ENCODE results near the gene MPZL2. TPM values are rescaled to one million over a fixed set of nuclear protein-coding genes. Genes with fewer than 3 reads are reported as not detected.

The MPZL2 gene
- total RNA-seq, 1 experiment from 2014 or later, result 1.2 TPM

DNA sequence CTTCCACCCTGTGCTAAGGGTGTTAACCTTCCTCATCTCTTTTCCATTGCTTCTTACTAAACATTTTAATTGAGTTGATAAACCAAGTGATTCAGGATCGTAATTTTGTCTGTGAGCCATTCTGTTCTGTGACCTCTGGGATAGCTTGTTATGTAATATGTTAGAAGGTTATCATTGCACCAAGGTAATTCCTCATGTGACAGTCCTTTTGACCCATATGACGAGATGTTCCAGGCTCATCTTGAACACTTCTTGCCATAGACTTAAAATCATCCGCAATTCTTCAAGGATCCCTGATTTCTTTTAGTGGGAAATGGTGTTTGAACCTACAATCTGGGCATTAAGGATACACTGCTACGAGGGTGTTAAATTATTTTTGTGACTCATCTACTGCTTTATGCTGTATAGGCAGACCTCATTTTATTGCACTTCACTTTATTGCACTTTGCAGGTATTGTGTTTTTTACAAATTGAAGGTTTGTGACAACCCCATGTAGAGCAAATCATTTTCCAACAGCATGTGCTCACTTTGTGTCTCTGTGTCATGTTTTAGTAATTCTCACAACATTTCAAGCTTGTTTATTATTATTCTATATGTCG, 19.0 kb upstream of the MPZL2 start (continued):
- no peak for TF ChIP-seq CTCF (IDR thresholded peaks at IDR 0.05)
- TF ChIP-seq, protein P1, sequence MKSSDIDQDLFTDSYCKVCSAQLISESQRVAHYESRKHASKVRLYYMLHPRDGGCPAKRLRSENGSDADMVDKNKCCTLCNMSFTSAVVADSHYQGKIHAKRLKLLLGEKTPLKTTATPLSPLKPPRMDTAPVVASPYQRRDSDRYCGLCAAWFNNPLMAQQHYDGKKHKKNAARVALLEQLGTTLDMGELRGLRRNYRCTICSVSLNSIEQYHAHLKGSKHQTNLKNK (CRISPR knock-in tag; IDR thresholded peaks at IDR 0.05), result no peak

DNA sequence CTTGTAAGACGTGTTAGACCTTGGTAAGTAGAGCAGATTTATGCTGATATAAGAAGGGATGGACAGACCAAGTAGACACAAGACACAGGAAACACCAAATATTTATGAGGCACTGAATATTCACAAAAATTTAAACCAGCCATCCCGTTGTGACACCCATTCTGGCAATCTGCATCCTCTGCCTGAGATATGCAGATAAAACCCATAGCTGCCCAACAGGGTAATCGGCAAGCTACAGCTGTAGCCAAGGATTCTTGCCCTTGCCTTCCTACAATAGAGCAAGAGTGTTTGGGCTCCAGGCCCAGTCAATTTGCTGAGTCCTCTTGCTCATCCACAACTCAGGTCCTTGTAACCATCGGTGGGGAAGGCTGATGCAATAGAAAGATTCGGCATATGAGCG, 18.5 kb upstream of the MPZL2 start:
- Mint-ChIP-seq H3K4me1 (no peaks in the 10 kb centered on the region), H3K36me3 (no peaks in the 10 kb centered on the region), H3K27ac (no peak overlapping the region), H3K4me3 (no peak overlapping the region), H3K27me3 (ENCODE audit: low read depth) (peaks cover 18% of the 10 kb centered on the region), H3K9me3 (no peaks in the 10 kb centered on the region)
- DNase-seq (ENCODE audit: low spot score) (no peak), ATAC-seq (no peak)
- ChIA-PET CTCF (interaction anchor here (1.3 to 3.4 kb wide), 3 partner anchors 13 to 112 kb away, joined by 3 to 9 read pairs (median 3); no protein-coding TSS in a partner anchor), POLR2A (no interaction called here)
- TF ChIP-seq, protein P2, sequence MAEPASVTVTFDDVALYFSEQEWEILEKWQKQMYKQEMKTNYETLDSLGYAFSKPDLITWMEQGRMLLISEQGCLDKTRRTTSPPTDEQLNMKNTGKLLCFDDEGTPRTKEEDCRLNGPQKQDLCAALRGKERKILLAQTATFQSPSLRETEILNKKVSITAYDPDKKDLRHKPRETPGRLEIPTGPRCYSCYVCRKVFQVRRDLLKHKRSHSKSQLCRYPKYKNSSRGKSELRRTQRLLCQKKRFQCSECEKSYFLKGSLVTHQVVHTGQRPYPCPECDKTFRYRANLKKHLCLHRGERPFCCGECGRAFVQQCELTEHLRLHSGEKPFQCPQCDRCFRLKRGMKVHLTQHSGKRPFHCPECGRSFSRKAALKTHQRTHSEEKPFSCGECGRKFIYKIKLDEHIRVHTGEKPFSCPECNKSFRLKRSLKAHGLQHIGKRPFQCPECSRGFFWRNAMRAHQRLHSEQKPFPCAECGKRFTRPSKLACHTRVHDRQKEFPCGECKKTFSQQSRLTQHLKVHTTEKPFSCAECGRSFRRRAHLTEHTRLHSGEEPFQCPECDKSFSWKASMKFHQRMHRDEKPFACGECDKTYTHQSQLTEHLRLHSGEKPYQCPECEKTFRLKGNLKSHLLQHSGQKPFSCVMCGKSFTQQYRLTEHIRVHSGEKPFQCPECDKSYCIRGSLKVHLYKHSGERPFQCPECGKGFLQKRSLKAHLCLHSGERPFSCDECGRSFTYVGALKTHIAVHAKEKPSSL (CRISPR knock-in tag; conservative IDR thresholded peaks at IDR 0.05), result no peak
- TF ChIP-seq PRDM15 (CRISPR knock-in tag; IDR thresholded peaks at IDR 0.05), result no peak
- TF ChIP-seq E2F1 (CRISPR knock-in tag; IDR thresholded peaks at IDR 0.05), result no peak
- TF ChIP-seq, protein P3, sequence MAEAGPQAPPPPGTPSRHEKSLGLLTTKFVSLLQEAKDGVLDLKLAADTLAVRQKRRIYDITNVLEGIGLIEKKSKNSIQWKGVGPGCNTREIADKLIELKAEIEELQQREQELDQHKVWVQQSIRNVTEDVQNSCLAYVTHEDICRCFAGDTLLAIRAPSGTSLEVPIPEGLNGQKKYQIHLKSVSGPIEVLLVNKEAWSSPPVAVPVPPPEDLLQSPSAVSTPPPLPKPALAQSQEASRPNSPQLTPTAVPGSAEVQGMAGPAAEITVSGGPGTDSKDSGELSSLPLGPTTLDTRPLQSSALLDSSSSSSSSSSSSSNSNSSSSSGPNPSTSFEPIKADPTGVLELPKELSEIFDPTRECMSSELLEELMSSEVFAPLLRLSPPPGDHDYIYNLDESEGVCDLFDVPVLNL (CRISPR knock-in tag; IDR thresholded peaks at IDR 0.05; ENCODE audit: borderline replicate concordance, low read depth), result no peak
- TF ChIP-seq NR3C1 (CRISPR knock-in tag; conservative IDR thresholded peaks at IDR 0.05; ENCODE audit: low read depth), result no peak
- TF ChIP-seq CREB1 (CRISPR knock-in tag; IDR thresholded peaks at IDR 0.05), result no peak
- TF ChIP-seq MXD4 (CRISPR knock-in tag; IDR thresholded peaks at IDR 0.05; ENCODE audit: borderline replicate concordance), result no peak
- TF ChIP-seq MYBL2 (CRISPR knock-in tag; IDR thresholded peaks at IDR 0.05), result no peak
- TF ChIP-seq ERG (CRISPR knock-in tag; IDR thresholded peaks at IDR 0.05), result no peak
- TF ChIP-seq NFATC4 (CRISPR knock-in tag; IDR thresholded peaks at IDR 0.05), result no peak
- TF ChIP-seq AFF4 (CRISPR knock-in tag; IDR thresholded peaks at IDR 0.05; ENCODE audit: borderline replicate concordance), result no peak
- TF ChIP-seq, protein P4, sequence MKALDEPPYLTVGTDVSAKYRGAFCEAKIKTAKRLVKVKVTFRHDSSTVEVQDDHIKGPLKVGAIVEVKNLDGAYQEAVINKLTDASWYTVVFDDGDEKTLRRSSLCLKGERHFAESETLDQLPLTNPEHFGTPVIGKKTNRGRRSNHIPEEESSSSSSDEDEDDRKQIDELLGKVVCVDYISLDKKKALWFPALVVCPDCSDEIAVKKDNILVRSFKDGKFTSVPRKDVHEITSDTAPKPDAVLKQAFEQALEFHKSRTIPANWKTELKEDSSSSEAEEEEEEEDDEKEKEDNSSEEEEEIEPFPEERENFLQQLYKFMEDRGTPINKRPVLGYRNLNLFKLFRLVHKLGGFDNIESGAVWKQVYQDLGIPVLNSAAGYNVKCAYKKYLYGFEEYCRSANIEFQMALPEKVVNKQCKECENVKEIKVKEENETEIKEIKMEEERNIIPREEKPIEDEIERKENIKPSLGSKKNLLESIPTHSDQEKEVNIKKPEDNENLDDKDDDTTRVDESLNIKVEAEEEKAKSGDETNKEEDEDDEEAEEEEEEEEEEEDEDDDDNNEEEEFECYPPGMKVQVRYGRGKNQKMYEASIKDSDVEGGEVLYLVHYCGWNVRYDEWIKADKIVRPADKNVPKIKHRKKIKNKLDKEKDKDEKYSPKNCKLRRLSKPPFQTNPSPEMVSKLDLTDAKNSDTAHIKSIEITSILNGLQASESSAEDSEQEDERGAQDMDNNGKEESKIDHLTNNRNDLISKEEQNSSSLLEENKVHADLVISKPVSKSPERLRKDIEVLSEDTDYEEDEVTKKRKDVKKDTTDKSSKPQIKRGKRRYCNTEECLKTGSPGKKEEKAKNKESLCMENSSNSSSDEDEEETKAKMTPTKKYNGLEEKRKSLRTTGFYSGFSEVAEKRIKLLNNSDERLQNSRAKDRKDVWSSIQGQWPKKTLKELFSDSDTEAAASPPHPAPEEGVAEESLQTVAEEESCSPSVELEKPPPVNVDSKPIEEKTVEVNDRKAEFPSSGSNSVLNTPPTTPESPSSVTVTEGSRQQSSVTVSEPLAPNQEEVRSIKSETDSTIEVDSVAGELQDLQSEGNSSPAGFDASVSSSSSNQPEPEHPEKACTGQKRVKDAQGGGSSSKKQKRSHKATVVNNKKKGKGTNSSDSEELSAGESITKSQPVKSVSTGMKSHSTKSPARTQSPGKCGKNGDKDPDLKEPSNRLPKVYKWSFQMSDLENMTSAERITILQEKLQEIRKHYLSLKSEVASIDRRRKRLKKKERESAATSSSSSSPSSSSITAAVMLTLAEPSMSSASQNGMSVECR (CRISPR knock-in tag; IDR thresholded peaks at IDR 0.05; ENCODE audit: borderline replicate concordance), result no peak

All from WTC11 (cell line).